HTERT RPE-1 (cell line): ENCODE measurements around the gene GPR82.
"Not testable (repeated sequence)": the region's sequence is repeated elsewhere in the genome, so short reads cannot be mapped to it uniquely, and the experiment has no call there.

Source experiments
- in situ Hi-C: fragments of 300-500 bp; cut with MboI; formaldehyde crosslinking; loops from 4 replicates; pipeline ENCODE4 v1.14.3; 2020; ENCODE audit warnings: low sequenced_read_pairs

Gene GPR82

DNA sequence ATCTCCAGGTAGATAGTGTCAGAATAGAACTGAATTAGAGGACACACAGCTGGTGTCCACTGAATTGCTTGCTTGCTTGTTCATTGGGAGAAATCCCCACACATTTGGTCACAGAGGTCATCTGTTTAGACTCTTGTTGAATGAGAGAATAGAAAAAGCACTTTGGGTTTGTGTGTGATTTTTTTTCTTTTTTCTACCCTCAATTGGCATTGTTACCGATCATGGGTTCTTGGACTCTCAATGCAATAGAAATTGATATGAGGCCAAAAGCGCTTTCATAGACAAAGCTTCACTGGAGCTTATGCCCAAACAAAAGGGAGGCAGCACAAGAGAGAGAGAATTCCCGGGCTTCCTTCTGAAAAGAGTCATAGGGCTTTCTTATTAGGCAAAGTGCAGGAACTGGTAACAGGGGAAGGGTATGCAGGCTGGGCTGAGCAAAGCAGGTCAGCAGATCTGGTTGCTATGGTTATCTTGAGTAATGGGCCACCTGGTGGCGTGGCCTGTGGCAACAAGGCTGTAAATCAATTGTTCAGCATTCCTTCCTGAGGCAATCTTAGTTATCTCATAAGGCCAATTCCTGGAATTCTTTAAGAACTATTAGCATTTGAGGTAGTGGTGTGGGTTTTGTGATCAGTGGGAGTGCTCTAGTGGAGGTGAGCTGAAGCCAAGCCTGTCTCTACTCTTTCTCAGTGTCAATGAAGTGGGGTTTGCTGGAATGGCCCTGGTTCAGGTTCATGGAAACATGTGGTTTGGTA, 5.3 kb upstream of the GPR82 start:
- in situ Hi-C loops, result no loop called here

DNA sequence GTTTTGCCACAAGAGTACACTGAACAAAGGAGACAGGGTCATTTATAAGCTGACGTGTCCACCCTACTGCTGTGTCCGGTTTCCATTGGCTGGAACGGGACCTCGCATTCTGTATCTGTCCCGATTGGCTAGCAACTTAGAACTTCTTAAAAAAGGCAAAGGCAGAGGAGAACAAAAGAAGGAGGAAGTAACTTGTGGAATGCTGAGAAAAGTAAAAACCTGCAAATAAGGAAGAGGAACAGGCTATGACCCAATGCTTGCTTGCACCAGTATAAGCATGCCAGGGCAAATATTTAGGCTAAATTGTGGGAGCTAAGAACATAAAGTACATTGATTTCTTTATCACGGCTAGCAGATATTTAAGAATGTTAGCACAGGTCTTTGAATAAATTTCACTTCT, 4.4 kb upstream of the GPR82 start:
- in situ Hi-C loops, result not testable (repeated sequence)

DNA sequence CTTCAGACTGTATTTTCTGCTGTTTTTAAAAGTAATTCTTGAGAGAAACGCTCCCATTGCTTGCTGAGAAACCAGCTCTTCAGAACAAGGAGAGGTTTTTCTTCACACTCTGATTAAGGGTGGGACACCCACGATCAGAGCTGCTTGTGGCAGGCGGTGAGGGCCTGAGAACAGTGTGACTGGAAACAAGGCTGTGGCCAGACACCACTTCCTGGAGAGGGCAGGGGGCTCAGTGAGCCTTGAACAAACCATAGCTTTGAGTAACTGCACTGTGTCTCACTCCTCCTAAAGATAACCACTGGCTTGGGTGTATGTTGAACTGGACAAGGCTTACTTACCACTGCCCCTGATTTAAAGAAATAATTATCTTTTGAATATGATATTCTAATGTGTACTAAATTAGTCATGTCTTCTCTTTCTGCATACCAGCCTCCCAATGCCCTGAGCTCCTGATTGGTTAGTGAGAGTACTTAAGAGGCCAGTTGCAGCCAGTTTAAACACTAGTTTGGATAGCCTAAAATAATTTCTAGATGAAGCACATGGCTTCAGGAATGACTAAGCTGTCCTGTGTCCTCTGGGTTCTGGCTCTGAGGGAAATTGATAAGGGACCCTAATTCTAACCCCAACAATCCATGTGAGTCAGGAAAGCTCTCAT, 3.7 kb upstream of the GPR82 start:
- in situ Hi-C loops, result no loop called here

DNA sequence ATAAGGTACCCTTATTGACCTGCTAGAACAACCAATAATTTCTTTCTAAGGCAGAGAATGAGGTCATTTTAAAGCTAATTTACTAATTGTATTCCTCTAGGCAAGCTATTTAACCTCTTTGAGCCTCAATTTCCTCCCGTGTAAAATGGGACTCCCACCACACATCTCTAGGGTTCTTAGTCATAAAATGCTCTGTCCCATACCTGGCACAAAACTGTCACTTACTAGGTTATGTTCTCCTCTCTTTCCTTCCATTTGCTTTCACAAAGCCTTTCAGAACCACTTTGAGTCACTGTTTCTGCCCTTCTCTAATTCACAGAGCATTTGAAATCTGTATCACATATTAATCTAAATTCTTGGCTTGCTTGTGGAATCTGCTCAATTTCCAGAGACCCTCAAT, 2.4 kb upstream of the GPR82 start:
- in situ Hi-C loops, result no loop called here

DNA sequence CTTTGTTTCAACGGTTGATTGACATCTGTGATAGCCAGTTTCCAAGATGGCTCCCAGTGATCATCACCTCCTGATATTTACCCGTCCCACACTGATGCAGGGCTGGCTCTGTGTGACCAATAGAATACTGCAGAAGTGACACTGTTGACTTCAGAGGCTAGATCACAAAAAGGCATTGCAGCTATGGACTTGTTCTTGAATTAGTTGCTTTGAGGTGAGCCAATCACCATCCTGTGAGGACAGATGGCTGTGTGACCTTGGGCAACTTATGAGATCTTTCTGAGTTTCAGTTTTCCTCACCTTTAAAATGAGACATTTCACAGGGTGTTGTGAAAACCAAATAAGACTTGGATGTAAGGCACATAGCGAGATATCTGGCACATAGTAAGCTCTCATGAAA, 1.8 kb upstream of the GPR82 start:
- in situ Hi-C loops, result no loop called here

DNA sequence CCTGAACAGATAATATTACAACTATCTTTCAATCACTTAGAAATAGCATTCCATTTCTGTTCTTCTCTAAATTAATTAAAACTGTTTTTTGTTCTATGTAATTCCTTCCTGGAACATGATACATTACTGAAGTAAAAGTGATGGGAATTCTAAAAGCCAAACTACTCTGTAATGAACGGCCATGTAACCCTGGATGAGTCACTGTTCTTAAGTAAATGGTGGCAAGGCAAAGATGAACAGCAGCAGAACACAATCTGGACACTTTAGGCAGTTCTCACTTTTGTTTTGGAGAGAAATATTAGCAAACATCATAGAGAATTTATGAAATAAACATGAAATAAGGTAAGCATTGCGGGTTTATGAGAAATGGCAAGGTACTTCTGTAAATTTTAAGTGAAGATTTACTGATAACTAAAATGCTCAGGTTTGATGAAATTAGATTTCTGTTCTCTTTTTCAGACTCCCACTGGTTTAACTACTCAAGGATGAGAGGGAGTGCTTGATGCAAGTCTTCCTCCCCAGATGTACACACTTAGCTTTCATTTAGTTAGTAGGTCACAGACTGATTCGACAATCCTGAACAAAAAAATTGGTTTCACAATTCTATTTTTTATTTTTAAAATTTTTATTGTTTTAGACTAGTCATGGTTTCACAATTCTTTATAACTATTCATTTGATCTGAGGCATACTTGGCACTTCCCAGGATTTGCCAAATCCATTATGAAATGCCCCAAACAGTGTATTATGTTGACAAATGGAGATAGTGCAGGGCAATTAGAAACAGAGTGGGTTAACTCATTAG, 964 bp upstream of the GPR82 start:
- in situ Hi-C loops, result no loop called here

DNA sequence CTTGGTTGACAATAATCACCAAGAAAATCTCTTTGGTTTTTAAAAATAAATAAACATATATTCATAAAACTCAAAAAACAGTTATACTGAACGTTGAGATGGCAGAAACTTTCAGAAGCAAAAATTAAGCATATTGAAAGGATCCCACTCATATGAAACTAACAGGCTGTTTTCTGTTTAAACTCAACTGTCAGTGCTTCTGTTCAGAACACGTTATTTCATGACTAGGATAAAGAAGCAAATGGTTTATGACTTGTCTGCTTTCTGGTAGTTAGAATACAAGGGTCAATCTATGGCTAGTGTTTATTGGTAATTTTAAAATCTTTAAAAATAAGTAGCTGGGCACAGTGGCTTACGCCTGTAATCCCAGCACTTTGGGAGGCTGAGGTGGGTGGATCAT, 4.1 kb downstream of the GPR82 start:
- in situ Hi-C loops, result no loop called here

DNA sequence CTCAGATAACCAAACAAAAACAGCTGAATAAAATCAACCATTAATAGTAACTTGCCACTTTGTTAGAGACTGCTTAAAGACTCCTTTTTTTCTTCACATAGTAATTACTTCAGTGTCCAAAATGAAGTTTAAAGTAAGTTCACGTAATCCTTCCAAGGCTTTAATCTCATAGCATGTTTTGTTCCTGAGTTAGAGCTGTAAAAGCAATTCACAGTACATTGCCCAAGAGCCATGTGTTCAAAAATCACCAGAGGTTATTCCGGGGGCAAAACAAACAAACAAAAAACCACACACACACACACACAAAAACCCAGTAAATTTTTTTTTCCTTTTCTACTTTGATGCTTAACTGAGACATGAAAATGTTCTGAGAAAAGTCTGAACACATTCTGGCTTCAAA, 6.1 kb downstream of the GPR82 start:
- in situ Hi-C loops, result no loop called here

DNA sequence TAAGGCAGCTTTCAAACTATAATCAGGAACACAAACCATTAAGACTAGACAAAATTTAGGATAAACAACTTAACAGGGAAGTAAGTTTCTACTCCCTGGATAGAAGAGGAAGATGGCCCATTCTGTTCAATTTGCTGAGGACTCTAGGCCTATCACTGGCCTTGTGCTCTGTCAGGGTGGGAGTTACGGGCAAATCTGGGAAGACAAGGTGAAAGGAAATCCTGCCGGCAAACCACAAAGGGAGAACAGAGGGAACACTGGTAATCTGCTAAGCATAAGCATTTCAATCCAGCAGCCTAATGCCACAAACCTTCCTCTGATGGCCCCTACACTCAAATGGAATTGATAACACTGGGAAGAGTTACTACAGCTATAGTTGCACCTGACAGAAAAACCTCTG, 8.3 kb downstream of the GPR82 start:
- in situ Hi-C loops, result no loop called here

DNA sequence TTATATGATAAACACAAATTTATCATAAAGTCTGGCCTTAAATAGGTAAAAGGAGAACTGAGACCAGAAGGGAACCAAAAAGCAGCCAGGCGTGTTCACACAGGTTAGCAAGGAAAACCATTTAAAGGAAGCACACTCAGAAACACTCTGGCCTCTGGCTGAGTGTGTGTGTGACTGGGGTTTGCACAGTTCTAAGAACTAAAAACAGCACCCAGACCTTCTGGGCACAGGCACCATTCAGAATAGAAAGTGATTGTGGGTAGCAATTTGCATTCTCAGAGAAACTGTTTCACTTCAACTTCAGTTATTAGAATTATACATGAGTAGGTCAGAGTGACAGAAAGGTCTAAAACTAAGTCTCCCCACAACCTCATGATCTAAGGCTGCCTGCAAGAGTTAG, 10.0 kb downstream of the GPR82 start:
- in situ Hi-C loops, result no loop called here

DNA sequence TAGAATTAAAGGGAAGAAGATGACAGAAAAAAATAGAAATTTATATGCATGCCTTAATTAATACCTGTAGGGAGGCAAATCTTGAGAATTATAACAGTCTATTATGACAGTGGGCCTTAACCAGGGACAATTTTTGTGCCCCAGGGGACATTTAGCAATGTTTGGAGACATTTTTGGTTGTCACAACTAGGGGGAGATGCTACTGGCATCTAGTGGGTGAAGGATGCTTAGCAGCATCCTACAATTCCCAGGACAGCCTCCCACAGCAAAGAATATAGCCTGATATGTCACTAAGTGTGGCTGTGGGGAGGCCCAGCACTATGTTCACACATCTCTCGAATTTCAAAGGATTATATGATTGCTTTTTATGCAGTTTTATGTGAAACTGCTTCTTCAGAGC, 10.5 kb downstream of the GPR82 start:
- in situ Hi-C loops, result no loop called here

DNA sequence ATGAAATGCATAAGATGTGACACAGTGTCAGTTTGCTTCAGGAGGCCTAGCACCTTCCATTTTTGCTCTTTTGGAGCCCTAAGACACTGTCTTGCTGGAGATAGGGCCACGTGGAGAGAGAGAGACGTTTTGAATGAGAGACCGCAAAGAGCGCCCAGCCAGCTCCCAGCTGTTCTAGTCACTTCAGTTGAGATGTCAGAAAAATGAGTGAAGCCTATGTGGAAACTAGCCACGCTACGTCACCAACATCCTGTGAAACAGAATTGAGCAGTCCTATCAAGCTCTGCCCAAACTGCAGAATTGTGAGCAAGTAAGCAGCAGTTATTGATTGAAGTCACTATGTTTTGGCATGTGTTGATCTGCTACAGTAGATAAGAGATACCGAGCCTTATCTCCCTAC, 13.1 kb downstream of the GPR82 start:
- in situ Hi-C loops, result no loop called here

DNA sequence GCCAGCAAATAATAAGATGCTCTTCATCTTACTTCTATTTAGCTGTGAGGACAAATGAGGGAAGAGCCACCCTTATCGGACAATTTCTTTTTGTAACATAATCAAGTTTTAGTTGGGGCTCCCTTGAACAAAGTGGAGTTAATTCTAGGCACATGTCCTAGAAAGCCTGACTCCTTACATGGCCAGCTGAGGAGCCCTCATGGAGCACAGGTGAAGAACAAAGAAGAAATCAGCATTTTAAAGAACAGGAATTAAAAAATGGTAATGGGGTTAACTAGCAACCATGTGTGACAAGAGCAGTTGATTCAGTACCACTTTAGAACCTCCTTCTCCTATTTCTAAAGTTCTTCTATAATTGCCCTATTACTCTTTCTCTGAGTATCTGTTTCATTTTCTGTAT, 15.9 kb downstream of the GPR82 start:
- in situ Hi-C loops, result no loop called here

DNA sequence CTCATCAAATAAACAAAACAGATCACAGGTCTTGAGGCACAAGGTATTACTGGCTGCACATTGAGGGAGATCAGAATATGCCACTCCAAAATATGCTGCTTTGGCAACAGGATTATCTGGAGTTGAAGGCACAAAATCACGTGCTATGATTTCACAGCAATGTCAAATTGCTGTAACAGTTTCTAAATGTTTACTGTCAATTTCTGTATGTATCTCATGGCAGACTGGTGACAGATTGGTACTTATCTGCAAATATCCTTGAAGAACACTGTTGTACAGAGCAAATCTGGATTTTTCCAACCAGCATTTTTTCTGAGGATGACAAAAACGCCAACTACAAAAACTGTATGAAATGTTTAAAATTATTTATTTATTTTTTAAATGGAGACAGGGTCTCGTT, 26.7 kb downstream of the GPR82 start:
- in situ Hi-C loops, result no loop called here

DNA sequence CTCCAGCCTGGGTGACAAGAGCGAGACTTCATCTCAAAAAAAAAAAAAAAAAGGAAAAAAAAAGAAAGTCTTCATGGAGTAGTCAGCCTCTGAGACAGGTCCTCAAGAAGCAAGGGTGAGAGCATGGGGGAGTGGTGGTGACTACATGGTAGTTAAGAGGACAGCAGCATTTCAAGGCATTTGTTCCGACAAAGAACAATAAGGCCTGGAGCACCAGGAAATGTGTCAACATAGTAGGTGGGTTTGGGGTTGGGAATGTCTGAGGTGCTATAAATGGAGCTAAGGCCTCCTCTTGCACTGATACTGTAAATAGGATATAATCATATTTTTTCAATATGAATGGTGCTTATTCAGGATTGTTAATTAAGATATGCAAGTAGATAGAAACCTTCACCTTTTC, 34.4 kb downstream of the GPR82 start:
- in situ Hi-C loops, result no loop called here

DNA sequence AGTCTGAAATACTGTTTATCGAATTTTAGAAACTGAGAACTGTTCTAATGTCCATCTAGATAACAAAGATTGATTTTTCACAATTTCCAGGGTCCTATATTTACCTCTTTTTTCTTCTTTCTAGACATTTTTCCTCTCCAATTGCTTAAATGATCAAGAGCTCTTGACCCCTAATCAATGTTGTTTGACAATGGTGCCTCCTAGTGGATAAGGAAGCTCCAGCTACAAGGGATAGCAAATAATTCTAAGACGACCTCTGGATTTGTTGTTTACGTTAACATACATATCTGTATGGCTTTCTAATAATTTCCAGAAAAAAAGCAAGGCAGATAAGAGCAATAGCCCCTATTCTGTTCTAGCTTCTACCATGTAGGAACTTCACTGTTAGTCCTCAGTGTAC, 35.8 kb downstream of the GPR82 start:
- in situ Hi-C loops, result no loop called here

DNA sequence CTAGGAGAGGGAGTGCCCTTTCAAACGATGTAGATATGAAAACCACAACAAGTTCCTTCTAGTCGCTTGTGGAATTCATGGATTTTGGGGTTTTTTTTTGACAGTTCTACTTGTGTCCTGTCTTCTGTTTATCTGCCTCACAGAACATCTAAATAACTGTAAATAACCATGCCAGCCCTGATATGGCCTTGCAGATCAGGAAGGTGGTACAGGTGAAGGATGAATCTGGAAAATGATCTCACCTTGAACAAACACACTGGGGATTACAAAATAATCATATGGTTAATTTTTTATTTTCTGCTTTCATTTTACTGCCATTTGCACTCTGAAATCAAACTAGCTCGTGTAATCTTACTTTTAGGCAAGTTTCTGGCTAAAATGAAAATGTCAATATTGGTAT, 37.2 kb downstream of the GPR82 start:
- in situ Hi-C loops, result no loop called here

DNA sequence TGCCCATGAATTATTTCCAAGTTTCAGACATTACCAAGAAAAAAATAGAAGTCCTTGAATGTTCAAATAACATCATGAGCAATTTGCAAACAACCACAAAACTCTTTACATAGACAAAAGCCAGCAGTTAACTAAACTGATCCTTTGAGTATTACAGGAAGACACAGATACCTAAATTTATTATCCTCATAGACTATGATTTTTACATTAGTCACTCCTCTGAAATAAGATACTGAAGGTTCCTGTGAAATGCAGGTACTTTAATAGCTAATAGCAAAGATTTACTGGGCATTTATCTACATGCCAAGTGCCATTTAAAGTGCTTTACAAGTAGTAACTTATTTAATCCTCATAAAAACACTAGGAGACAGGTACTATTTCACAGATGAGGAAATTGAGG, 37.7 kb downstream of the GPR82 start:
- in situ Hi-C loops, result no loop called here

DNA sequence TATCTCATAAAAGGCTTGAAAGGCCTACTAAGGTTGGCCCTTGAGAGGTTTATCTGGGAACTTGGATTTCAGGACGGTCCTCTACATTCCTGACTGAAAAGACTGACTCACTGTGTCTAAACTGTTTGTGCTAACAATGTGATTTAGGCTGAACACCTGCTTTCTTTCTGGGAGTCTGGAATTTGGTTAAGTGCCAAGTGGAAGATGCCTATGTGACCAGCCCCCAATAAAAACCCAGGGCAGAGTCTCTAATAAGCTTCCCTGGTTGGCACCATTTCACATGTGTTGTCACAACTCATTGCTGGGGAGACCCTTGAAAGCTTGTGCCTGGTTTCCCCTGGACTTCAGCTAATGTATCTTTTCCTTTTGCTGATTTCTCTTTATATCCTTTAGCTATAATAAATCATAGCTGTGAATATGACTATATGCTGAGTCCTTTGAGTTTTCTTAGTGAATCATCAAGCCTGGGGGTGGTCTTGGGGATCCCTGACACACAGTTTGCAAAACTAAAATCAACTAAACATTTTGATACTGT, 55.1 kb downstream of the GPR82 start:
- in situ Hi-C loops, result no loop called here
